Nephron (organoid): ENCODE data around the gene SBK3.
A peak's percentile ranks its signal among the peaks of the same experiment; 100 is the strongest.

Source experiments
- H3K27ac Mint-ChIP-seq, 3 experiments: 2 replicates each; pipeline ENCODE4 v1.8.0; 2020; ENCODE audit warnings: mixed read lengths in 3 of 3, mild to moderate bottlenecking in 2 of 3, moderate library complexity in 1 of 3
- H3K27me3 Mint-ChIP-seq: 2 replicates; pipeline ENCODE4 v1.8.0; 2021; ENCODE audit warnings: low read depth, mild to moderate bottlenecking, moderate library complexity, mixed read lengths
- H3K36me3 Mint-ChIP-seq: 2 replicates; pipeline ENCODE4 v1.8.0; 2020; ENCODE audit warnings: low read depth, mixed read lengths
- H3K4me1 Mint-ChIP-seq: 2 replicates; pipeline ENCODE4 v1.8.0; 2020; ENCODE audit warnings: mixed read lengths
- H3K4me3 Mint-ChIP-seq, 3 experiments: 2 replicates each; pipeline ENCODE4 v1.8.0; 2020; ENCODE audit warnings: mild to moderate bottlenecking in 3 of 3, mixed read lengths in 3 of 3, moderate library complexity in 2 of 3
- H3K9me3 Mint-ChIP-seq: 2 replicates; pipeline ENCODE4 v1.8.0; 2020; ENCODE audit warnings: mixed read lengths
- TF ChIP-seq, protein P1 (sequence below), 3 experiments: fragments of 200-600 bp; sonication (generic); IDR thresholded peaks; one replicate each; pipeline ENCODE4 v1.5.0; 2021; ENCODE audit warnings: antibody characterized with exemption in 3 of 3; ENCODE audit not compliant: unreplicated experiment in 3 of 3

SBK3 gene

DNA sequence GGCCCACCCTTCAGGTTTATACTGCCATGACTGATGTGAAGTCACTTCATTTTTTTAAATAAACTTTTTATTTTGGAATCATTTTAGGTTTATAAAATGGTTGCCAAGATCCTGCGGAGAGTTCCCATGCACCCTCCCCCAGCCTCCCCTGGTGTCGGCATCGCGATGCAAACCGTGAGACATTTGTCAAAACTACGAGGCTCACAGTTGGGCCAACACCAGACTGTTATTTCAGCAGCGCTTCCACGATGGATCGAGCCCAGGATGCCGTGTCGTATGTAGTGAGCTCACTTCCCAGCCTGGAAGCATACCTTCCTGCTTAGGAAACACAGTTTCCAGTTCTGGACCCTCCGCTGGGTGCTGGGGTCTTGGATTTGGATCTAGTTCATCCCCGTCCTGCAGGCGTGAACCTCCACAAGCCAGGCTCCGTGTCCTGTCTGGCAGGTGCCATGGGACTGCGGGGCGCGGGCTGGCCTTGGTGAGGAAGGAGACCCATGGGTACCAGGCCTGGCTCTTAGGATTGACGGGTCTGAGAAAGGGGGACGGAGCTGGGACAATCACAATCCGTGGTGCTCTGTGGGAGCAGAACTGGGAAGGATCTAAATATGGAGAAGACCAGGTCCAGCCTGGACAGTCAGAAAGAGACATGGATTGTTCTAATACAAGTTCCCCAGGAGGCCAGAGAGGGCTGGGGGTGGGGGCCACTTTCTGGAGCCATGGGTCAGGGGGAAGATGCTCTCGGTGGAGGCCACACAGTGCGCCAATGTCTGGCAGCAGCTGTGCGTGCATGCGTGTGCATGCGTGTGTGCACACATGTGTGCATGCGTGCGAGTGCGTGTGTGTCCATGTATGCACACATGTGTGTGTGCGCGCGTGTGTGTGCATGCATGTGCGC is 6.0 kb downstream of the SBK3 start:
- TF ChIP-seq, protein P1, sequence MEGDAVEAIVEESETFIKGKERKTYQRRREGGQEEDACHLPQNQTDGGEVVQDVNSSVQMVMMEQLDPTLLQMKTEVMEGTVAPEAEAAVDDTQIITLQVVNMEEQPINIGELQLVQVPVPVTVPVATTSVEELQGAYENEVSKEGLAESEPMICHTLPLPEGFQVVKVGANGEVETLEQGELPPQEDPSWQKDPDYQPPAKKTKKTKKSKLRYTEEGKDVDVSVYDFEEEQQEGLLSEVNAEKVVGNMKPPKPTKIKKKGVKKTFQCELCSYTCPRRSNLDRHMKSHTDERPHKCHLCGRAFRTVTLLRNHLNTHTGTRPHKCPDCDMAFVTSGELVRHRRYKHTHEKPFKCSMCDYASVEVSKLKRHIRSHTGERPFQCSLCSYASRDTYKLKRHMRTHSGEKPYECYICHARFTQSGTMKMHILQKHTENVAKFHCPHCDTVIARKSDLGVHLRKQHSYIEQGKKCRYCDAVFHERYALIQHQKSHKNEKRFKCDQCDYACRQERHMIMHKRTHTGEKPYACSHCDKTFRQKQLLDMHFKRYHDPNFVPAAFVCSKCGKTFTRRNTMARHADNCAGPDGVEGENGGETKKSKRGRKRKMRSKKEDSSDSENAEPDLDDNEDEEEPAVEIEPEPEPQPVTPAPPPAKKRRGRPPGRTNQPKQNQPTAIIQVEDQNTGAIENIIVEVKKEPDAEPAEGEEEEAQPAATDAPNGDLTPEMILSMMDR (IDR thresholded peaks at IDR 0.05; ENCODE audit: unreplicated experiment in 3 of 3): no peak
- peaks cover 7% of the 10 kb centered on the region for H3K9me3 Mint-ChIP-seq
- H3K4me1 Mint-ChIP-seq: peaks cover 13% of the 10 kb centered on the region
- peaks cover 4% of the 10 kb centered on the region for H3K27me3 Mint-ChIP-seq
- H3K4me3 Mint-ChIP-seq: no peak overlapping the region
- no peaks in the 10 kb centered on the region for H3K36me3 Mint-ChIP-seq
- H3K27ac Mint-ChIP-seq: peak overlapping the region in 2 of 3 experiments; percentile 10 to 57

DNA sequence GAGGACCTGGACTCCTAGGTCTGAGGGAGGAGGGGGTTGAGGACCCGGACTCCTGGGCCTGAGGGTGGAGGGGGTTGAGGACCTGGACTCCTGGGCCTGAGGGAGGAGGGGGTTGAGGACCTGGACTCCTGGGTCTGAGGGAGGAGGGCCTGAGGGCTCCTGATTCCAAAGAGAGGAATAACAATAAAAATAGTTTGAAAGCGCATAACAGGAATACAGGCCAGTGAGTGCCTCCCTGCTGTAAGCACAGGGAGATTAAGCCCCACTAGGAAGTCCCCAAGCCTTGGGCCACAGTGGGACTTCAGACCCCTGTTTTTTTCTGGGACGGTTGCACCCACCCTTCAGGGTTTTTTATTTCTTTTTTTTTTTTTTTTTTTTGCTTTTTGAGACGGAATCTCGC is 7.2 kb downstream of the SBK3 start:
- no peak overlapping the region for H3K4me3 Mint-ChIP-seq
- peak overlapping the region in 1 of 3 experiments; percentile 70 for H3K27ac Mint-ChIP-seq
- peaks cover 13% of the 10 kb centered on the region for H3K4me1 Mint-ChIP-seq
- TF ChIP-seq, protein P1 (IDR thresholded peaks at IDR 0.05; ENCODE audit: unreplicated experiment in 3 of 3): no peak
- no peaks in the 10 kb centered on the region for H3K27me3 Mint-ChIP-seq
- no peaks in the 10 kb centered on the region for H3K36me3 Mint-ChIP-seq
- peaks cover 5% of the 10 kb centered on the region for H3K9me3 Mint-ChIP-seq

DNA sequence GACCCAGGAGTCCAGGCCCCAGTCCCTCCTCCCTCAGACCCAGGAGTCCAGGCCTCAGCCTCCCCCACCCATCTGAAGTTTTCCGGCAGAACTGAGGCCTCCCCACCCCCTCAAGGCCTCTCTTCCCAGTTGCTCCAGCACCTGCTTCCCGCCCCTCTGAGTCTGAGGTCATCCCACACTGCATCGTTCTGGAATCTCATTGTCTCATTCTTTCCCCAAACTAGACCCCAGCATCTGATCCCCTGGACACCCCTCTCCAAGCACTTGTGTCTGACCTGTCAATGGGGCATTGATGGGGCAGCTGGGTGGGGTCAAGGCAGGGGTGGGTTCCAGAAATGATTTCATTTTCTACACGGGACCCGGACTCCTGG is 7.6 kb downstream of the SBK3 start:
- Mint-ChIP-seq H3K36me3 (no peaks in the 10 kb centered on the region), H3K27ac (peak overlapping the region in 2 of 3 experiments; percentile 70 to 72), H3K9me3 (peaks cover 5% of the 10 kb centered on the region), H3K4me1 (peaks cover 13% of the 10 kb centered on the region), H3K4me3 (peak overlapping the region in 1 of 3 experiments; percentile 19), H3K27me3 (no peaks in the 10 kb centered on the region)
- TF ChIP-seq, protein P1 (IDR thresholded peaks at IDR 0.05; ENCODE audit: unreplicated experiment in 3 of 3): no peak

DNA sequence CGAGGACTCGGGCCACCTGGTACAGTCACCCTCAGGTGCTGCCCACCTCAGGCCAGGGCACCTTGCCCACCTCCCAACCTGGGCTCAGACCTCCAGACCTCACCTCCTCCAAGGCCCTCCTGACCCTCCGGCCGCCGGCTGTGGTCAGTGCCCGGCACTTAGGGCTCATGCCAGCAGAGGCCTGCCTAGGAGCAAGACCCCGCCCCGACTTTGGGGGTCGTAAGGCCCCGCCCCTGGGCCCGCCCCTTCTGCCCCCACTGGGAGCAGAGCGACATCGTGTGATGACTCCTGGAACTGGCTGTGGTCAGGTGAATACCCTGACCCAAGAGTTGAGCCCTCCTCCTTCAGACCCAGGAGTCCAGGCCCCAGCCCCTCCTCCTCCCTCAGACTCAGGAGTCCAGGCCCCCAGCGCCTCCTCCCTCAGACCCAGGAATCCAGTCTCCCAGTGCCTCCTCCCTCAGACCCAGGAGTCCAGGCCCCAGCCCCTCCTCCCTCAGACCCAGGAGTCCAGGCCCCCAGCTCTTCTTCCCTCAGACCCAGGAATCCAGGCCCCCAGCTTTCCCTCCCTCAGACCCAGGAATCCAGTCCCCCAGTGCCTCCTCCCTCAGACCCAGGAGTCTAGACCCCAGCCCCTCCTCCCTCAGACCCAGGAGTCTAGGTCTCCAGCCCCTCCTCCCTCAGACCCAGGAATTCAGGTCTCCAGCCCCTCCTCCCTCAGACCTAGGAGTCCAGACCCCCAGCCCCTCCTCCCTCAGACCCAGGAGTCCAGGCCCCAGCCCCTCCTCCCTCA is 8.2 kb downstream of the SBK3 start, which contains the start of gene SBK2:
Gene SBK2 (minus strand): TSS at position 183 of the 790 bp plus-strand sequence. CDS start 839 bp downstream, outside the sequence.
- Mint-ChIP-seq H3K9me3 (peaks cover 5% of the 10 kb centered on the region), H3K36me3 (no peaks in the 10 kb centered on the region), H3K4me3 (peak within 1 kb of the TSS in 1 of 3 experiments; percentile 19), H3K27ac (peak within 1 kb of the TSS in 2 of 3 experiments; percentile 70 to 72), H3K27me3 (no peaks in the 10 kb centered on the region), H3K4me1 (peaks cover 13% of the 10 kb centered on the region)
- TF ChIP-seq, protein P1 (IDR thresholded peaks at IDR 0.05; ENCODE audit: unreplicated experiment in 3 of 3): peak in 2 of 3 experiments; percentile 18 to 37

DNA sequence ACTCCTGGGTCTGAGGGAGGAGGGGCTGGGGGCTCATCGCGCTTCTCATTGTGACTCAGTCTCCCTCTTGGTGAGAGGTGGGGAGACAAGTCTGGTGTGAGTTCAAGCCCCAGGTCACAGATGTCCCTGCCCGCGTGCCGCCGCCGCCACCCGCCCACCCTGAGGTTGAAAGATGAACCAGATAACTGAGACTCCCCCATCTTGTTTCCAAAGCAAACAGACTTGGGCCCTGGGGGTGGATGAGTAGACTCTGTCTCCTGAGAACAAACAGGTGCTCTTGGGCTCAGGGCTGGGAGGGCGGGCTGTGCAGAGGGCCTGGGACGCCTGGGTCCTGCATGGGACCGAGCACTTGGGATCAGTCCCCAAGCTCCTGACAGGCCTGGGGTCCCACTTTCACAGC is 9.0 kb downstream of the SBK3 start:
- TF ChIP-seq, protein P1 (IDR thresholded peaks at IDR 0.05; ENCODE audit: unreplicated experiment in 3 of 3): no peak
- no peaks in the 10 kb centered on the region for H3K27me3 Mint-ChIP-seq
- H3K9me3 Mint-ChIP-seq: no peaks in the 10 kb centered on the region
- no peak overlapping the region for H3K27ac Mint-ChIP-seq
- H3K4me1 Mint-ChIP-seq: peaks cover 7% of the 10 kb centered on the region
- no peaks in the 10 kb centered on the region for H3K36me3 Mint-ChIP-seq
- no peak overlapping the region for H3K4me3 Mint-ChIP-seq
